Ishikawa (cell line): ENCODE data around the gene USP47.
A peak's percentile ranks its signal among the peaks of the same experiment; 100 is the strongest.

Experiments used
- CEBPB ChIP-seq: IDR thresholded peaks from 2 replicates; pipeline ENCODE4 v1.6.1; 2012
- CREB1 ChIP-seq: IDR thresholded peaks from 2 replicates; pipeline ENCODE4 v1.6.1; 2012; ENCODE audit warnings: low read depth
- EGR1 ChIP-seq: IDR thresholded peaks from 2 replicates; pipeline ENCODE4 v1.6.1; 2012
- EP300 ChIP-seq: IDR thresholded peaks from 2 replicates; pipeline ENCODE4 v1.6.1; 2012; ENCODE audit warnings: borderline replicate concordance
- FOXM1 ChIP-seq: IDR thresholded peaks from 2 replicates; pipeline ENCODE4 v1.6.1; 2012; ENCODE audit warnings: low read depth, borderline replicate concordance
- MAX ChIP-seq: IDR thresholded peaks from 2 replicates; pipeline ENCODE4 v1.6.1; 2012
- NFIC ChIP-seq: IDR thresholded peaks from 2 replicates; pipeline ENCODE4 v1.6.1; 2012
- RAD21 ChIP-seq: IDR thresholded peaks from 2 replicates; pipeline ENCODE4 v1.6.1; 2012; ENCODE audit warnings: low read depth
- REST ChIP-seq: IDR thresholded peaks from 2 replicates; pipeline ENCODE4 v1.6.1; 2012; ENCODE audit warnings: low read depth, mild to moderate bottlenecking
- TAF1 ChIP-seq: IDR thresholded peaks from 2 replicates; pipeline ENCODE4 v1.6.1; 2012; ENCODE audit warnings: low read depth, mild to moderate bottlenecking
- TCF12 ChIP-seq: IDR thresholded peaks from 2 replicates; pipeline ENCODE4 v1.6.1; 2012; ENCODE audit warnings: low read depth
- TEAD4 ChIP-seq: IDR thresholded peaks from 2 replicates; pipeline ENCODE4 v1.6.1; 2012
- USF1 ChIP-seq: IDR thresholded peaks from 2 replicates; pipeline ENCODE4 v1.6.1; 2012
- YY1 ChIP-seq: IDR thresholded peaks from 2 replicates; pipeline ENCODE4 v1.6.1; 2012; ENCODE audit warnings: low read depth
- ZBTB7A ChIP-seq: IDR thresholded peaks from 2 replicates; pipeline ENCODE4 v1.6.1; 2012; ENCODE audit warnings: low read depth

Gene USP47

GRCh38 chr11:11988681-11989261, 147.0 kb downstream of the USP47 start:
- TF ChIP-seq ZBTB7A, result no peak
- TF ChIP-seq NFIC, result no peak
- TF ChIP-seq USF1, result no peak
- TF ChIP-seq CEBPB, result no peak
- no peak for TF ChIP-seq EP300
- no peak for TF ChIP-seq FOXM1
- TF ChIP-seq EGR1, result no peak
- no peak for TF ChIP-seq TCF12
- no peak for TF ChIP-seq TAF1
- TF ChIP-seq RAD21, result no peak
- no peak for TF ChIP-seq CREB1
- no peak for TF ChIP-seq MAX
- no peak for TF ChIP-seq YY1
- TF ChIP-seq TEAD4, result no peak
- no peak for TF ChIP-seq REST

GRCh38 chr11:11989774-11990744, 148.3 kb downstream of the USP47 start:
- TF ChIP-seq CREB1 (no peak), NFIC (peak; percentile 37)

GRCh38 chr11:11992257-11993212, 150.8 kb downstream of the USP47 start:
- TF ChIP-seq USF1 (no peak), TAF1 (no peak), FOXM1 (no peak), RAD21 (no peak), YY1 (no peak), CEBPB (no peak), EP300 (no peak), NFIC (no peak), MAX (no peak), EGR1 (no peak), ZBTB7A (no peak)

- TF ChIP-seq MAX, result no peak
- no peak for TF ChIP-seq RAD21
- no peak for TF ChIP-seq USF1
- TF ChIP-seq CEBPB, result no peak
- no peak for TF ChIP-seq TAF1
- TF ChIP-seq NFIC, result no peak
- TF ChIP-seq YY1, result no peak
- TF ChIP-seq ZBTB7A, result no peak
- no peak for TF ChIP-seq EP300
- no peak for TF ChIP-seq FOXM1
- no peak for TF ChIP-seq REST
- no peak for TF ChIP-seq EGR1
- no peak for TF ChIP-seq TEAD4
These were observed 152.1 kb downstream of the USP47 start for GRCh38 chr11:11993839-11994238.
